Kidney epithelial cell (primary cell): Measurements from ENCODE around the gene DLL1. TPM values are rescaled to one million over a fixed set of nuclear protein-coding genes. Genes with fewer than 3 reads are reported as not detected.

ENCODE experiments used
- DNase-seq: peaks from one replicate; pipeline ENCODE4 v3.0.0-alpha.2; 2010; ENCODE audit warnings: low read depth
- H3K27me3 ChIP-seq: 2 replicates; pipeline ENCODE4 v1.6.0; 2011; ENCODE audit warnings: low read length; ENCODE audit not compliant: control insufficient read depth, insufficient read depth
- H3K36me3 ChIP-seq: 2 replicates; pipeline ENCODE4 v1.5.1; 2011; ENCODE audit warnings: low read length; ENCODE audit not compliant: control insufficient read depth, insufficient read depth
- H3K4me3 ChIP-seq: 2 replicates; pipeline ENCODE4 v1.5.1; 2011; ENCODE audit warnings: low read depth, mild to moderate bottlenecking, control low read depth, low read length
- CTCF ChIP-seq: IDR thresholded peaks from 2 replicates; pipeline ENCODE4 v1.5.1; 2011; ENCODE audit warnings: mild to moderate bottlenecking, moderate library complexity, low read length, control low read depth, inconsistent platforms; ENCODE audit not compliant: insufficient read depth, poor library complexity, severe bottlenecking
- total RNA-seq: library from RNA; depleted of rRNA; stranded (reverse); fragments of >200 nt; gene quantifications from 2 replicates; pipeline ENCODE4 v1.2.3, GENCODE V29; 2015

The DLL1 gene
- total RNA-seq, 1 donor from 2014 or later = 3.8 TPM

- TF ChIP-seq CTCF = no peak
- Histone ChIP-seq H3K27me3 (peaks cover 10% of the 10 kb centered on the region), H3K4me3 (no peak overlapping the region), H3K36me3 (no peaks in the 10 kb centered on the region)
- DNase-seq = no peak
Observed at GRCh38 chr6:170264086-170264485, 26.8 kb downstream of the DLL1 start.

DNA sequence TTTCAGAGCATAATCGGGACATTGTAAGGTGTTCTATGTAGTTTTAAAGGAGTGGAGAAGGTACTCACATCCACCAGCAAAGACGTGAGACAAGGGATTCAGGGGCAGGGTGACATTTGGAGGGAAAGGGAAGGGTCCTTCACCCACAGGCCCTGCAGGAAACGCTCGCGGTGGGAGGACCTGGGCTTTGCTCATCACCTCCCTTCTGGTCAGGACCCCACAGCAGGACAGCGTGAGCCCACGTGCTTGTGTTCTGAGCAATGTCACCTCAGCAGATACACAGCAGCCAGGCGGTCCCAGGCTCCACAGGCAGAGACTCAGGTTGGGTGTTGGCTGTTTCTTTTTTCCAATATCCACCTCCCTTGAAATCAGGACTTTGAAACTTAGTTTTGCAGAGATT lies 27.5 kb downstream of the DLL1 start:
- peaks cover 10% of the 10 kb centered on the region for H3K27me3 ChIP-seq
- no peak for TF ChIP-seq CTCF
- no peak for DNase-seq
- no peaks in the 10 kb centered on the region for H3K36me3 ChIP-seq
- H3K4me3 ChIP-seq = no peak overlapping the region

GRCh38 chr6:170262489-170263088 lies 28.3 kb downstream of the DLL1 start:
- no peaks in the 10 kb centered on the region for H3K36me3 ChIP-seq
- peaks cover 10% of the 10 kb centered on the region for H3K27me3 ChIP-seq
- no peak overlapping the region for H3K4me3 ChIP-seq
- no peak for DNase-seq
- no peak for TF ChIP-seq CTCF

DNA sequence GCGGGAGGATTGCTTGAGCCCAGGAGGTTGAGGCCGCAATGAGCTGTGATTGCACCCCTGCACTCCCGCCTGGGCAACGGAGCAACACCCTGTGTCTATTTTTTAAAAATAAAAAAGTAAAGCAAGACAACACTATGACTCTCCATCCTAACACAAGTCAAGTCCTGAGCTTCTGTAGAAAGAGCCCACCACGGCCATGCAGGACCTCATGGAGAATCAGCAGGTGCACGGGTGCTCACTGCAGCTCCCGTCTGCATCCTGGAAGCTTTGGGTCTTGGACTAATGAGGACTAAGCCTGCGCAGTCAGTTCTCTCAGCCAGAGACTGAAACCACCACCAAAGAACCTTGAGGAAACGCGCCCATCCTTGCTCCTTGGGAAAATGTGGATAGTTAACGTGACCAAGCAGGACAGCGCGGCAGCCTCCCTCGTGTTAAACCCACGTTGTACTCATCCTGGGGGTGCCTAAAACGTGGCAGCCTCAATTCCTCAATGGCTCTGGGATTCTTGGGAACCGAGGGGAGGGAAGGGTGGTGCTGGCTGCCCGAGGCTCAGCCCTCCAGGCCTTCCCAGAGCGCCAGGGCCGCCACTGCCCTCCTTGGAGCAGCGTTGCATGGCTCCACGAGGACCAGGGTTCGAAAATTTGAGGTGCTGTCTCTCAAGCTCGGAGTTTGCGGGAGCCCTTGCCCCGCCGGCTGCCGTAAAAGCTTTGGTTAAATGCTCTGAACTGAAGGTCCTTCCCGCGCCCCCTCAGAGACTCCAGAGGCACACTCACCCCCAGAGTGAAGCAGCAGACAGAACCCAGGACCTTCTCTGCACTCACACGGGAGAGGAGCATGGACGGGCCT lies 29.0 kb downstream of the DLL1 start:
- no peaks in the 10 kb centered on the region for H3K36me3 ChIP-seq
- no peak overlapping the region for H3K4me3 ChIP-seq
- no peak for DNase-seq
- no peak for TF ChIP-seq CTCF
- H3K27me3 ChIP-seq = peaks cover 10% of the 10 kb centered on the region

GRCh38 chr6:170260686-170261085 lies 30.2 kb downstream of the DLL1 start:
- Histone ChIP-seq H3K36me3 (no peaks in the 10 kb centered on the region), H3K4me3 (no peak overlapping the region), H3K27me3 (peaks cover 14% of the 10 kb centered on the region)
- TF ChIP-seq CTCF = no peak
- DNase-seq = no peak

GRCh38 chr6:170259278-170259677 lies 31.6 kb downstream of the DLL1 start:
- no peak for TF ChIP-seq CTCF
- no peaks in the 10 kb centered on the region for H3K36me3 ChIP-seq
- H3K4me3 ChIP-seq = no peak overlapping the region
- peaks cover 20% of the 10 kb centered on the region for H3K27me3 ChIP-seq
- no peak for DNase-seq
